Right atrium auricular region (tissue), 2 donors: ENCODE results near the gene DYNLL2. TPM values are rescaled to one million over a fixed set of nuclear protein-coding genes. Genes with fewer than 3 reads are reported as not detected.

Source experiments
- DNase-seq: peaks from one replicate; pipeline ENCODE4 v3.0.0-alpha.2; 2019; ENCODE audit warnings: low spot score
- H3K27ac ChIP-seq, 2 donors: fragments of 200-600 bp; sonication (generic); 1 replicate in 1 of 2; 2 replicates in 1 of 2; pipeline ENCODE4 v1.5.1; 2016 to 2019
- H3K27me3 ChIP-seq, 2 donors: fragments of 200-600 bp; sonication (generic); one replicate each; pipeline versions ENCODE4 v1.5.1 to v1.6.0; 2017 to 2019
- H3K36me3 ChIP-seq: fragments of 200-600 bp; sonication (generic); one replicate; pipeline ENCODE4 v1.5.1; 2016
- H3K4me1 ChIP-seq, 2 donors: fragments of 200-600 bp; sonication (generic); one replicate each; pipeline versions ENCODE4 v1.5.1 to v1.6.0; 2017 to 2019
- H3K4me3 ChIP-seq, 2 donors: fragments of 200-600 bp; sonication (generic); 1 replicate in 1 of 2; 2 replicates in 1 of 2; pipeline ENCODE4 v1.5.1; 2017 to 2019; ENCODE audit warnings: mild to moderate bottlenecking in 1 of 2, moderate library complexity in 1 of 2
- H3K9me3 ChIP-seq, 2 donors: fragments of 200-600 bp; sonication (generic); one replicate each; pipeline ENCODE4 v1.5.1; 2019
- CTCF ChIP-seq, 2 donors: fragments of 200-600 bp; sonication (generic); IDR thresholded peaks; one replicate each; pipeline ENCODE4 v1.5.1; 2019; ENCODE audit warnings: antibody characterized with exemption in 2 of 2
- total RNA-seq, 2 donors: library from RNA; depleted of rRNA; stranded (reverse); fragments of >200 nt; gene quantifications; one replicate each; pipeline ENCODE4 v1.1.0, GENCODE V29; 2016

The DYNLL2 gene
- total RNA-seq, 2 donors from 2014 or later, result 27.7 to 27.9 TPM

GRCh38 chr17:58046239-58047094 lies 36.8 kb upstream of the DYNLL2 start:
- Histone ChIP-seq H3K27me3 (no peaks in the 10 kb centered on the region), H3K4me3 (no peak overlapping the region), H3K9me3 (no peaks in the 10 kb centered on the region), H3K4me1 (no peaks in the 10 kb centered on the region), H3K27ac (no peak overlapping the region), H3K36me3 (no peaks in the 10 kb centered on the region)
- DNase-seq, result no peak
- no peak for TF ChIP-seq CTCF (IDR thresholded peaks at IDR 0.05)

GRCh38 chr17:58047376-58048150 lies 35.7 kb upstream of the DYNLL2 start:
- Histone ChIP-seq H3K27me3 (no peaks in the 10 kb centered on the region), H3K4me3 (no peak overlapping the region), H3K4me1 (no peaks in the 10 kb centered on the region), H3K9me3 (no peaks in the 10 kb centered on the region), H3K36me3 (no peaks in the 10 kb centered on the region), H3K27ac (no peak overlapping the region)
- DNase-seq, result no peak
- no peak for TF ChIP-seq CTCF (IDR thresholded peaks at IDR 0.05)

GRCh38 chr17:58049533-58049932 lies 33.7 kb upstream of the DYNLL2 start:
- Histone ChIP-seq H3K27me3 (no peaks in the 10 kb centered on the region), H3K9me3 (no peaks in the 10 kb centered on the region), H3K4me3 (no peak overlapping the region), H3K4me1 (no peaks in the 10 kb centered on the region), H3K36me3 (no peaks in the 10 kb centered on the region), H3K27ac (no peak overlapping the region)
- DNase-seq, result no peak
- TF ChIP-seq CTCF (IDR thresholded peaks at IDR 0.05), result no peak

GRCh38 chr17:58050966-58051365 lies 32.3 kb upstream of the DYNLL2 start:
- H3K4me3 ChIP-seq, result no peak overlapping the region
- no peak overlapping the region for H3K27ac ChIP-seq
- H3K9me3 ChIP-seq, result no peaks in the 10 kb centered on the region
- H3K27me3 ChIP-seq, result no peaks in the 10 kb centered on the region
- no peaks in the 10 kb centered on the region for H3K4me1 ChIP-seq
- DNase-seq, result no peak
- no peaks in the 10 kb centered on the region for H3K36me3 ChIP-seq
- TF ChIP-seq CTCF (IDR thresholded peaks at IDR 0.05), result no peak

- no peak for DNase-seq
- no peaks in the 10 kb centered on the region for H3K36me3 ChIP-seq
- H3K4me3 ChIP-seq, result no peak overlapping the region
- H3K27me3 ChIP-seq, result no peaks in the 10 kb centered on the region
- no peaks in the 10 kb centered on the region for H3K4me1 ChIP-seq
- TF ChIP-seq CTCF (IDR thresholded peaks at IDR 0.05), result no peak
- no peaks in the 10 kb centered on the region for H3K9me3 ChIP-seq
- H3K27ac ChIP-seq, result no peak overlapping the region
Measured at GRCh38 chr17:58051468-58051867, 31.8 kb upstream of the DYNLL2 start.
